HepG2 (cell line): ENCODE results near the gene MAPK12. TPM values are rescaled to one million over a fixed set of nuclear protein-coding genes. Genes with fewer than 3 reads are reported as not detected.

Experiments
- FOXK2 ChIP-seq: fragments of 450-650 bp; IDR thresholded peaks from 2 replicates; pipeline ENCODE4 v1.6.1; 2016
- FOXM1 ChIP-seq: sonication (generic); formaldehyde crosslinking; IDR thresholded peaks from 2 replicates; pipeline ENCODE4 v1.5.0; 2020; ENCODE audit warnings: missing genetic modification reagents
- MBNL3 ChIP-seq: fragments of 250-450 bp; sonication (Bioruptor Pico); conservative IDR thresholded peaks from 2 replicates; pipeline ENCODE4 v1.8.0; 2022; ENCODE audit warnings: mild to moderate bottlenecking, inconsistent platforms
- MED13 ChIP-seq: sonication (generic); formaldehyde crosslinking; IDR thresholded peaks from 2 replicates; pipeline ENCODE4 v1.5.0; 2020; ENCODE audit warnings: missing genetic modification reagents
- MEF2D ChIP-seq: sonication (generic); formaldehyde crosslinking; IDR thresholded peaks from 2 replicates; pipeline ENCODE4 v1.5.1; 2020; ENCODE audit warnings: mild to moderate bottlenecking, missing genetic modification reagents
- MXD4 ChIP-seq: IDR thresholded peaks from 2 replicates; pipeline ENCODE4 v1.6.1; 2016; ENCODE audit warnings: mild to moderate bottlenecking, missing biosample characterization, missing genetic modification reagents
- MYC ChIP-seq: sonication (generic); formaldehyde crosslinking; IDR thresholded peaks from 2 replicates; pipeline ENCODE4 v1.9.0; 2021; ENCODE audit warnings: missing genetic modification reagents, borderline replicate concordance
- RCOR2 ChIP-seq: IDR thresholded peaks from 2 replicates; pipeline ENCODE4 v1.6.1; 2016; ENCODE audit warnings: missing biosample characterization, missing genetic modification reagents
- RORA ChIP-seq: sonication (generic); formaldehyde crosslinking; IDR thresholded peaks from 2 replicates; pipeline ENCODE4 v1.5.0; 2020; ENCODE audit warnings: mild to moderate bottlenecking, missing genetic modification reagents, moderate library complexity
- ZNF143 ChIP-seq: sonication (generic); formaldehyde crosslinking; IDR thresholded peaks from 2 replicates; pipeline ENCODE4 v1.4.0; 2020; ENCODE audit warnings: missing genetic modification reagents
- ZNF17 ChIP-seq: sonication (generic); formaldehyde crosslinking; IDR thresholded peaks from 2 replicates; pipeline ENCODE4 v1.5.0; 2020; ENCODE audit warnings: mild to moderate bottlenecking, missing genetic modification reagents
- ZNF3 ChIP-seq: IDR thresholded peaks from 2 replicates; pipeline ENCODE4 v1.7.0; 2017; ENCODE audit warnings: inconsistent platforms
- ZNF329 ChIP-seq: sonication (generic); formaldehyde crosslinking; IDR thresholded peaks from 2 replicates; pipeline ENCODE4 v1.9.0; 2021; ENCODE audit warnings: low read depth, mild to moderate bottlenecking, missing genetic modification reagents
- ZNF33A ChIP-seq: sonication (generic); formaldehyde crosslinking; IDR thresholded peaks from 2 replicates; pipeline ENCODE4 v1.5.1; 2020; ENCODE audit warnings: missing genetic modification reagents, mild to moderate bottlenecking, moderate library complexity, borderline replicate concordance
- ZNF33B ChIP-seq: sonication (generic); formaldehyde crosslinking; IDR thresholded peaks from 2 replicates; pipeline ENCODE4 v1.5.1; 2020; ENCODE audit warnings: mild to moderate bottlenecking, missing genetic modification reagents
- ZNF615 ChIP-seq: sonication (generic); formaldehyde crosslinking; IDR thresholded peaks from 2 replicates; pipeline ENCODE4 v1.5.0; 2020; ENCODE audit warnings: mild to moderate bottlenecking, missing genetic modification reagents, borderline replicate concordance
- polyA plus RNA-seq, 8 experiments: library from polyadenylated mRNA; depleted of rRNA in 3 of 8; stranded (reverse) in 7 of 8; unstranded in 1 of 8; fragments of >200 nt; fragmentation: Illumina TruSeq in 4 of 8; extraction: Trizol in 4 of 8; gene quantifications; 2 replicates each; pipeline versions ENCODE4 v1.2.1 to v1.2.3, GENCODE V29; 2011 to 2016; ENCODE audit warnings: low read depth in 4 of 8, missing spikeins in 1 of 8, mixed read lengths in 1 of 8; ENCODE audit not compliant: insufficient read depth in 1 of 8
- total RNA-seq, 5 experiments: library from RNA; depleted of rRNA; stranded (reverse); fragments of >200 nt; fragmentation: Illumina TruSeq; extraction: Trizol; gene quantifications; 2 replicates each; pipeline ENCODE4 v1.2.3, GENCODE V29; 2016; ENCODE audit warnings: low read depth in 1 of 5
- TF ChIP-seq, protein P1 (sequence below): sonication (generic); formaldehyde crosslinking; IDR thresholded peaks from 2 replicates; pipeline ENCODE4 v1.4.0; 2020; ENCODE audit warnings: mild to moderate bottlenecking, missing genetic modification reagents
- TF ChIP-seq, protein P2 (sequence below): sonication (generic); formaldehyde crosslinking; IDR thresholded peaks from 2 replicates; pipeline ENCODE4 v1.4.0; 2020; ENCODE audit warnings: missing genetic modification reagents, mild to moderate bottlenecking, borderline replicate concordance
- TF ChIP-seq, protein P3 (sequence below): sonication (generic); formaldehyde crosslinking; IDR thresholded peaks from 2 replicates; pipeline ENCODE4 v1.8.0; 2022; ENCODE audit warnings: missing genetic modification reagents, low read depth, mild to moderate bottlenecking, borderline replicate concordance
- TF ChIP-seq, protein P4 (sequence below): IDR thresholded peaks from 2 replicates; pipeline ENCODE4 v1.4.0; 2020; ENCODE audit warnings: mild to moderate bottlenecking, missing genetic modification reagents
- TF ChIP-seq, protein P5 (sequence below), 2 experiments: sonication (generic) in 1 of 2; formaldehyde crosslinking in 1 of 2; IDR thresholded peaks; 2 replicates each; pipeline versions ENCODE4 v1.4.0 to v1.6.1; 2018 to 2020; ENCODE audit warnings: missing genetic modification reagents in 2 of 2, borderline replicate concordance in 1 of 2, low read depth in 1 of 2, mild to moderate bottlenecking in 1 of 2, missing biosample characterization in 1 of 2

Gene MAPK12
- total and polyA plus RNA-seq, 2 of the 13 experiments (the other 11 are each of a cell fraction or from before 2014, with no cell fraction given): 22.2 to 23.3 TPM

DNA sequence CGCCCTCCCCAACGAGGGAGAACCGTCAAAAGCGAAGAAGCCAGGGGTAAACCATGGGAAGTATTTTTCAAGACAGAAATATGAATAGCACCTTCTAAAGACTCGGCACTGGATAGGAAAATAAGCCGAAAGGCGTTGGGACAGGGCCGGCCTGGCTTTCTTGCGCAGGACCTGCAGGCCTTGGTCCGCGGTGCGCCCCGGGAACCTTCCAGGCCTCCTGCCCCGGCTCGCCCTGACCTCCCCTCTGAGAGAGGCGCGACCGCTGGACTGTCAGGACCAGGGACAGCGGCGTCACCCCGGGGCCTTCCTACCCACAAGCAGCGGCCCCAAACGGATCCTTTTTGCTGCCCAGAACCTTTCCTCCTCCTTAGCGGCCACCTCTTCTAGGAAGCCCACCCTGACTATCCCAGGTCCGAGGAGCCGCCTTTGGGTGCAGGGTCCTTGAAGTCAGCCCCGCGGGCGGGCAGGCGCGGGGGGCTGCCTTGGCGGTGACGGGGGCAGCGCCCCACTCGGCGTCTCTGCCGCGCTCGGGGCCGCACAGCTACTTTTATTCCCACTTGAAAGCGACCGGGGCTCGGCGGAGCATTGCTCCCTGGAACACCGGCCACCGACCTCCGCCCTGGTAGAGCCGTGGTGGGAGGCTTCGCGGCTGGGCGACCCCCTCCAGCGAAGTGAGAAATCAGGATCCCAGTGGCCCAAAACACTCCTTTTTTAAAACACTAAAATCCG lies 9.3 kb upstream of the MAPK12 start (continued):
- TF ChIP-seq FOXM1 (CRISPR knock-in tag): no peak
- 0 out of 2 replicates have a peak, but pooled peaks have one; percentile 56 for TF ChIP-seq ZNF329 (CRISPR knock-in tag)
- 0 out of 2 replicates have a peak, but pooled peaks have one; percentile 63 for TF ChIP-seq MED13 (CRISPR knock-in tag)
- TF ChIP-seq, protein P1, sequence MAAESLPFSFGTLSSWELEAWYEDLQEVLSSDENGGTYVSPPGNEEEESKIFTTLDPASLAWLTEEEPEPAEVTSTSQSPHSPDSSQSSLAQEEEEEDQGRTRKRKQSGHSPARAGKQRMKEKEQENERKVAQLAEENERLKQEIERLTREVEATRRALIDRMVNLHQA (CRISPR knock-in tag): no peak
- TF ChIP-seq, protein P2, sequence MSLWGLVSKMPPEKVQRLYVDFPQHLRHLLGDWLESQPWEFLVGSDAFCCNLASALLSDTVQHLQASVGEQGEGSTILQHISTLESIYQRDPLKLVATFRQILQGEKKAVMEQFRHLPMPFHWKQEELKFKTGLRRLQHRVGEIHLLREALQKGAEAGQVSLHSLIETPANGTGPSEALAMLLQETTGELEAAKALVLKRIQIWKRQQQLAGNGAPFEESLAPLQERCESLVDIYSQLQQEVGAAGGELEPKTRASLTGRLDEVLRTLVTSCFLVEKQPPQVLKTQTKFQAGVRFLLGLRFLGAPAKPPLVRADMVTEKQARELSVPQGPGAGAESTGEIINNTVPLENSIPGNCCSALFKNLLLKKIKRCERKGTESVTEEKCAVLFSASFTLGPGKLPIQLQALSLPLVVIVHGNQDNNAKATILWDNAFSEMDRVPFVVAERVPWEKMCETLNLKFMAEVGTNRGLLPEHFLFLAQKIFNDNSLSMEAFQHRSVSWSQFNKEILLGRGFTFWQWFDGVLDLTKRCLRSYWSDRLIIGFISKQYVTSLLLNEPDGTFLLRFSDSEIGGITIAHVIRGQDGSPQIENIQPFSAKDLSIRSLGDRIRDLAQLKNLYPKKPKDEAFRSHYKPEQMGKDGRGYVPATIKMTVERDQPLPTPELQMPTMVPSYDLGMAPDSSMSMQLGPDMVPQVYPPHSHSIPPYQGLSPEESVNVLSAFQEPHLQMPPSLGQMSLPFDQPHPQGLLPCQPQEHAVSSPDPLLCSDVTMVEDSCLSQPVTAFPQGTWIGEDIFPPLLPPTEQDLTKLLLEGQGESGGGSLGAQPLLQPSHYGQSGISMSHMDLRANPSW (CRISPR knock-in tag): no peak
- TF ChIP-seq ZNF33A (CRISPR knock-in tag): no peak
- peak; percentile 75 for TF ChIP-seq MEF2D (CRISPR knock-in tag)
- TF ChIP-seq, protein P3, sequence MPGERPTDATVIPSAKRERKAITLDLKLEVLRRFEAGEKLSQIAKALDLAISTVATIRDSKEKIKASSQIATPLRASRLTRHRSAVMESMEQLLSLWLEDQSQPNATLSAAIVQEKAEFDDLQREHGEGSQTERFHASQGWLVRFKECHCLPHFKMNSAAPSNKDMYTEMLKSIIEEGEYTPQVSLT (CRISPR knock-in tag): no peak
- no peak for TF ChIP-seq ZNF3 (CRISPR knock-in tag)
- TF ChIP-seq, protein P4, sequence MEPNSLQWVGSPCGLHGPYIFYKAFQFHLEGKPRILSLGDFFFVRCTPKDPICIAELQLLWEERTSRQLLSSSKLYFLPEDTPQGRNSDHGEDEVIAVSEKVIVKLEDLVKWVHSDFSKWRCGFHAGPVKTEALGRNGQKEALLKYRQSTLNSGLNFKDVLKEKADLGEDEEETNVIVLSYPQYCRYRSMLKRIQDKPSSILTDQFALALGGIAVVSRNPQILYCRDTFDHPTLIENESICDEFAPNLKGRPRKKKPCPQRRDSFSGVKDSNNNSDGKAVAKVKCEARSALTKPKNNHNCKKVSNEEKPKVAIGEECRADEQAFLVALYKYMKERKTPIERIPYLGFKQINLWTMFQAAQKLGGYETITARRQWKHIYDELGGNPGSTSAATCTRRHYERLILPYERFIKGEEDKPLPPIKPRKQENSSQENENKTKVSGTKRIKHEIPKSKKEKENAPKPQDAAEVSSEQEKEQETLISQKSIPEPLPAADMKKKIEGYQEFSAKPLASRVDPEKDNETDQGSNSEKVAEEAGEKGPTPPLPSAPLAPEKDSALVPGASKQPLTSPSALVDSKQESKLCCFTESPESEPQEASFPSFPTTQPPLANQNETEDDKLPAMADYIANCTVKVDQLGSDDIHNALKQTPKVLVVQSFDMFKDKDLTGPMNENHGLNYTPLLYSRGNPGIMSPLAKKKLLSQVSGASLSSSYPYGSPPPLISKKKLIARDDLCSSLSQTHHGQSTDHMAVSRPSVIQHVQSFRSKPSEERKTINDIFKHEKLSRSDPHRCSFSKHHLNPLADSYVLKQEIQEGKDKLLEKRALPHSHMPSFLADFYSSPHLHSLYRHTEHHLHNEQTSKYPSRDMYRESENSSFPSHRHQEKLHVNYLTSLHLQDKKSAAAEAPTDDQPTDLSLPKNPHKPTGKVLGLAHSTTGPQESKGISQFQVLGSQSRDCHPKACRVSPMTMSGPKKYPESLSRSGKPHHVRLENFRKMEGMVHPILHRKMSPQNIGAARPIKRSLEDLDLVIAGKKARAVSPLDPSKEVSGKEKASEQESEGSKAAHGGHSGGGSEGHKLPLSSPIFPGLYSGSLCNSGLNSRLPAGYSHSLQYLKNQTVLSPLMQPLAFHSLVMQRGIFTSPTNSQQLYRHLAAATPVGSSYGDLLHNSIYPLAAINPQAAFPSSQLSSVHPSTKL: peak; percentile 49; the same call in 1 of the 2 replicates
- TF ChIP-seq, protein P5, sequence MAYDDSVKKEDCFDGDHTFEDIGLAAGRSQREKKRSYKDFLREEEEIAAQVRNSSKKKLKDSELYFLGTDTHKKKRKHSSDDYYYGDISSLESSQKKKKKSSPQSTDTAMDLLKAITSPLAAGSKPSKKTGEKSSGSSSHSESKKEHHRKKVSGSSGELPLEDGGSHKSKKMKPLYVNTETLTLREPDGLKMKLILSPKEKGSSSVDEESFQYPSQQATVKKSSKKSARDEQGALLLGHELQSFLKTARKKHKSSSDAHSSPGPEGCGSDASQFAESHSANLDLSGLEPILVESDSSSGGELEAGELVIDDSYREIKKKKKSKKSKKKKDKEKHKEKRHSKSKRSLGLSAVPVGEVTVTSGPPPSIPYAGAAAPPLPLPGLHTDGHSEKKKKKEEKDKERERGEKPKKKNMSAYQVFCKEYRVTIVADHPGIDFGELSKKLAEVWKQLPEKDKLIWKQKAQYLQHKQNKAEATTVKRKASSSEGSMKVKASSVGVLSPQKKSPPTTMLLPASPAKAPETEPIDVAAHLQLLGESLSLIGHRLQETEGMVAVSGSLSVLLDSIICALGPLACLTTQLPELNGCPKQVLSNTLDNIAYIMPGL (CRISPR knock-in tag; IDR thresholded peaks at IDR 0.05; ENCODE audit: borderline replicate concordance in 1 of 2, low read depth in 1 of 2): peak; percentile 26 to 67; a peak in 2 of 4 replicates
- TF ChIP-seq RCOR2 (CRISPR knock-in tag): no peak
- TF ChIP-seq ZNF33B: peak; percentile 45; the same call in 1 of the 2 replicates
- TF ChIP-seq MXD4 (CRISPR knock-in tag): peak; percentile 82; the same call in 1 of the 2 replicates
- no peak for TF ChIP-seq ZNF615 (CRISPR knock-in tag)
- TF ChIP-seq FOXK2: no peak
- TF ChIP-seq ZNF17 (CRISPR knock-in tag): no peak
- no peak; the same call in 1 of the 2 replicates for TF ChIP-seq ZNF143 (CRISPR knock-in tag)
- no peak for TF ChIP-seq MBNL3
- peak; percentile 35; the same call in 1 of the 2 replicates for TF ChIP-seq MYC (CRISPR knock-in tag)
- no peak for TF ChIP-seq RORA (CRISPR knock-in tag)
